ENCODE measurements around the gene RAPGEF2. TPM values are rescaled to one million over a fixed set of nuclear protein-coding genes. Genes with fewer than 3 reads are reported as not detected.

The RAPGEF2 gene
- total RNA-seq, 1 experiment from 2014 or later, result 37.1 TPM

DNA sequence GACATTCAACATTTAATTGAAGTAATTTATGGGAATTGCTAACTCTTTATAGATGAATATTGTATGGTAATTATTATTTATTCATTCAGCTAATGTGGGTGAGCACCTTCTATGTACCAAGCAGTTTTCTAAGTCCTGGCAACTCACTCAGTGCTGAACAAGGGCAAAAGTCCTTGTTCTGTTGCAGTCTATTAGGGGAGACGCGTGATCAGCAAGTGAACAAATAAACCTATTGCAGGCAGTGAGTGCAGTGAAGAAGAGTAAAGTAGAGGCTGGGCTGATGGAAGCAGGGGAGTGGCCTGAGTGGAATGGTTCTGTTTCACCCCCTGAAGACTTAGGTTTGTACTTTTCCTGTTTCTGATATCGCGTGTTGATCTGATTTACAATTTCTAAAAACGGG, 214.3 kb downstream of the RAPGEF2 start:
- no peak overlapping the region for H2BK5ac ChIP-seq (ENCODE audit: insufficient read length, low read length)
- no CpG with 5 or more reads among the region's 5 CpGs for WGBS (ENCODE audit: extremely low coverage, insufficient read length, low lambda C conversion rate)
- Mint-ChIP-seq H3K4me3 (no peak overlapping the region), H3K9me3 (no peaks in the 10 kb centered on the region), H3K27ac (no peak overlapping the region), H3K27me3 (ENCODE audit: low read depth) (no peaks in the 10 kb centered on the region), H3K4me1 (peaks cover 2 to 6% of the 10 kb centered on the region in 2 experiments; a peak in 1 of 4 replicates), H3K36me3 (ENCODE audit: insufficient read depth in 1 of 3, low read depth in 3 of 3) (peaks cover 10 to 15% (median 12%) of the 10 kb centered on the region in 3 experiments; a peak in 6 of 7 replicates)
- H2AK5ac ChIP-seq (ENCODE audit: insufficient read length, low read length), result no peak overlapping the region
- no peak overlapping the region for H3K9ac ChIP-seq (ENCODE audit: extremely low read depth, insufficient read length, low read length)
- no peaks in the 10 kb centered on the region for H3K79me1 ChIP-seq (ENCODE audit: insufficient read depth, low read depth, low read length, poor library complexity, severe bottlenecking)
- H2BK20ac ChIP-seq (ENCODE audit: low read depth, low read length, poor library complexity, severe bottlenecking), result no peak overlapping the region
- H2AFZ ChIP-seq (ENCODE audit: low read length), result no peak overlapping the region
- H3K4me1 ChIP-seq (ENCODE audit: insufficient read depth, low read length), result no peaks in the 10 kb centered on the region; the same call in 1 of the 2 replicates
- no peak overlapping the region for H2BK120ac ChIP-seq (ENCODE audit: low read depth, low read length, poor library complexity, severe bottlenecking)
- H3K9me3 ChIP-seq (ENCODE audit: control insufficient read depth, low read depth, low read length), result no peaks in the 10 kb centered on the region
- TF ChIP-seq, protein P1, sequence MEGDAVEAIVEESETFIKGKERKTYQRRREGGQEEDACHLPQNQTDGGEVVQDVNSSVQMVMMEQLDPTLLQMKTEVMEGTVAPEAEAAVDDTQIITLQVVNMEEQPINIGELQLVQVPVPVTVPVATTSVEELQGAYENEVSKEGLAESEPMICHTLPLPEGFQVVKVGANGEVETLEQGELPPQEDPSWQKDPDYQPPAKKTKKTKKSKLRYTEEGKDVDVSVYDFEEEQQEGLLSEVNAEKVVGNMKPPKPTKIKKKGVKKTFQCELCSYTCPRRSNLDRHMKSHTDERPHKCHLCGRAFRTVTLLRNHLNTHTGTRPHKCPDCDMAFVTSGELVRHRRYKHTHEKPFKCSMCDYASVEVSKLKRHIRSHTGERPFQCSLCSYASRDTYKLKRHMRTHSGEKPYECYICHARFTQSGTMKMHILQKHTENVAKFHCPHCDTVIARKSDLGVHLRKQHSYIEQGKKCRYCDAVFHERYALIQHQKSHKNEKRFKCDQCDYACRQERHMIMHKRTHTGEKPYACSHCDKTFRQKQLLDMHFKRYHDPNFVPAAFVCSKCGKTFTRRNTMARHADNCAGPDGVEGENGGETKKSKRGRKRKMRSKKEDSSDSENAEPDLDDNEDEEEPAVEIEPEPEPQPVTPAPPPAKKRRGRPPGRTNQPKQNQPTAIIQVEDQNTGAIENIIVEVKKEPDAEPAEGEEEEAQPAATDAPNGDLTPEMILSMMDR (conservative IDR thresholded peaks at IDR 0.05), result no peak
- H3T11ph ChIP-seq (ENCODE audit: low read length), result no peak overlapping the region
- H3K4me2 ChIP-seq (ENCODE audit: insufficient read depth, insufficient read length, low read length), result no peak overlapping the region
- H4K8ac ChIP-seq (replicated peaks; ENCODE audit: insufficient read length, low read depth, low read length), result no peak overlapping the region
- no peak for DNase-seq
- H3K23ac ChIP-seq (ENCODE audit: insufficient read length, low read depth, low read length), result no peak overlapping the region
- H3K18ac ChIP-seq (ENCODE audit: insufficient read length, low read depth, low read length), result no peak overlapping the region
- H3K14ac ChIP-seq (ENCODE audit: insufficient read depth, low read length), result no peak overlapping the region
- H2BK12ac ChIP-seq (ENCODE audit: insufficient read length, low read depth, low read length), result no peak overlapping the region
- H2BK15ac ChIP-seq (ENCODE audit: low read depth, low read length), result no peak overlapping the region
- H4K5ac ChIP-seq (ENCODE audit: insufficient read length, low read depth, low read length), result no peak overlapping the region
- H4K91ac ChIP-seq (ENCODE audit: insufficient read length, low read depth, low read length), result no peak overlapping the region
- no peaks in the 10 kb centered on the region for H3K27me3 ChIP-seq (ENCODE audit: insufficient read depth, low read length)
- no peaks in the 10 kb centered on the region for H3K23me2 ChIP-seq (ENCODE audit: insufficient read length, low read depth, low read length, poor library complexity, severe bottlenecking)
- H4K20me1 ChIP-seq (ENCODE audit: control insufficient read depth, insufficient read depth, insufficient read length), result no peaks in the 10 kb centered on the region
- no peak overlapping the region for H3K56ac ChIP-seq (ENCODE audit: insufficient read length, low read depth, low read length)
- H3K79me2 ChIP-seq (ENCODE audit: insufficient read depth, low read length), result no peaks in the 10 kb centered on the region
- H3K27ac ChIP-seq (ENCODE audit: insufficient read length, low read depth, low read length), result no peak overlapping the region
- H3K4ac ChIP-seq (ENCODE audit: low read depth, low read length), result no peak overlapping the region
